Endothelial cell of umbilical vein (primary cell): Measurements from ENCODE around the gene MYO1B. TPM values are rescaled to one million over a fixed set of nuclear protein-coding genes. Genes with fewer than 3 reads are reported as not detected.

Experiments used
- BruUV-seq: library from RNA; stranded (reverse); fragments of 400-500 nt; replicated peaks from 2 replicates; lab custom pipeline; 2021; lab: Mats Ljungman, UMichigan
- CTCF ChIA-PET: fragments of 300-600, 350-600 bp; sonication (Branson Sonifier 250); formaldehyde crosslinking; loops from one replicate; lab custom pipeline; 2021; ENCODE audit warnings: antibody characterized with exemption, inconsistent platforms; lab: Charles Lee
- POLR2A ChIA-PET: fragments of 300-600, 350-600 bp; sonication (Branson Sonifier 250); formaldehyde crosslinking; loops from one replicate; lab custom pipeline; 2021; ENCODE audit warnings: antibody characterized with exemption, inconsistent platforms; lab: Charles Lee
- DNase-seq: peaks from one replicate; pipeline ENCODE4 v3.0.0-alpha.2; 2011; ENCODE audit warnings: low read depth, low spot score
- FAIRE-seq: peaks from 2 replicates; lab custom pipeline; 2011; peaks lifted over from hg19 to GRCh38; lab: Jason Lieb, UNC
- H2AFZ ChIP-seq: 2 replicates; pipeline ENCODE4 v1.6.0; 2012; ENCODE audit warnings: low read depth, low read length, control low read depth, inconsistent platforms
- H3K27ac ChIP-seq: 2 replicates; pipeline ENCODE4 v1.5.1; 2011; ENCODE audit warnings: low read depth, mild to moderate bottlenecking, control low read depth, low read length, moderate library complexity; ENCODE audit not compliant: insufficient read depth
- H3K27me3 ChIP-seq, 2 experiments: 2 replicates each; pipeline versions ENCODE4 v1.6.0 to v1.6.1; 2011; ENCODE audit warnings: low read length in 2 of 2, mixed read lengths in 1 of 2; ENCODE audit not compliant: control insufficient read depth in 2 of 2, insufficient read depth in 2 of 2
- H3K36me3 ChIP-seq, 2 experiments: 2 replicates in 1 of 2; 3 replicates in 1 of 2; pipeline ENCODE4 v1.5.1; 2011; ENCODE audit warnings: low read length in 2 of 2, mild to moderate bottlenecking in 1 of 2, moderate library complexity in 1 of 2; ENCODE audit not compliant: control insufficient read depth in 2 of 2, insufficient read depth in 2 of 2; ENCODE audit errors: extremely low read depth in 1 of 2
- H3K4me1 ChIP-seq: 3 replicates; pipeline ENCODE4 v1.5.1; 2011; ENCODE audit warnings: mild to moderate bottlenecking, low read length; ENCODE audit not compliant: control insufficient read depth, insufficient read depth; ENCODE audit errors: extremely low read depth
- H3K4me2 ChIP-seq: 2 replicates; pipeline ENCODE4 v1.6.1; 2011; ENCODE audit warnings: low read length, control low read depth, mixed read lengths; ENCODE audit not compliant: insufficient read depth
- H3K4me3 ChIP-seq, 3 experiments: fragments of 200-600 bp in 1 of 3; sonication (generic), shearing (Covaris generic) in 1 of 3; replicated peaks in 1 of 3; 2 replicates each; pipeline ENCODE4 v1.5.1; 2011 to 2016; ENCODE audit warnings: control low read depth in 3 of 3, low read length in 3 of 3, mild to moderate bottlenecking in 2 of 3, inconsistent platforms in 1 of 3, low read depth in 1 of 3, moderate library complexity in 1 of 3; ENCODE audit not compliant: insufficient read depth in 1 of 3
- H3K79me2 ChIP-seq: 2 replicates; pipeline ENCODE4 v1.6.0; 2012; ENCODE audit warnings: low read length, inconsistent platforms; ENCODE audit not compliant: control insufficient read depth, insufficient read depth
- H3K9ac ChIP-seq: replicated peaks from 2 replicates; pipeline ENCODE3; 2011; ENCODE audit warnings: low read length, control low read depth; ENCODE audit not compliant: insufficient read depth; ENCODE audit errors: extremely low read depth
- H3K9me1 ChIP-seq: replicated peaks from 3 replicates; pipeline ENCODE4 v1.6.0; 2011; ENCODE audit warnings: mild to moderate bottlenecking, low read length; ENCODE audit not compliant: control insufficient read depth, insufficient read depth; ENCODE audit errors: extremely low read depth
- H3K9me3 ChIP-seq: replicated peaks from 2 replicates; pipeline ENCODE4 v1.5.1; 2012; ENCODE audit warnings: low read length, inconsistent platforms; ENCODE audit not compliant: control insufficient read depth, insufficient read depth
- H4K20me1 ChIP-seq: replicated peaks from 2 replicates; pipeline ENCODE3; 2011; ENCODE audit warnings: mild to moderate bottlenecking, low read length; ENCODE audit not compliant: control insufficient read depth, insufficient read depth; ENCODE audit errors: extremely low read depth
- CTCF ChIP-seq, 2 donors: IDR thresholded peaks; 1 replicate in 1 of 2; 2 replicates in 1 of 2; pipeline ENCODE4 v1.5.1; 2011; ENCODE audit warnings: low read length in 2 of 2, mild to moderate bottlenecking in 2 of 2, moderate library complexity in 2 of 2, control low read depth in 1 of 2, inconsistent platforms in 1 of 2, low read depth in 1 of 2; ENCODE audit not compliant: insufficient read depth in 1 of 2; ENCODE audit errors: extremely low read depth in 1 of 2
- EZH2 ChIP-seq: IDR thresholded peaks from 2 replicates; pipeline ENCODE4 v1.6.1; 2012; ENCODE audit warnings: borderline replicate concordance, low read depth, mild to moderate bottlenecking, moderate library complexity, low read length, inconsistent platforms; ENCODE audit not compliant: severe bottlenecking
- FOS ChIP-seq: IDR thresholded peaks from 2 replicates; pipeline ENCODE4 v1.6.1; 2011; ENCODE audit warnings: mild to moderate bottlenecking, low read length, moderate library complexity, borderline replicate concordance; ENCODE audit not compliant: insufficient read depth
- GATA2 ChIP-seq: IDR thresholded peaks from 2 replicates; pipeline ENCODE4 v1.7.0; 2011; ENCODE audit warnings: low read depth, mild to moderate bottlenecking, moderate library complexity, mixed read lengths, low read length; ENCODE audit not compliant: insufficient read length, insufficient read depth
- JUN ChIP-seq: IDR thresholded peaks from 2 replicates; pipeline ENCODE4 v1.6.1; 2011; ENCODE audit warnings: borderline replicate concordance, low read depth; ENCODE audit not compliant: insufficient read length, insufficient read depth
- MYC ChIP-seq: IDR thresholded peaks from one replicate; pipeline ENCODE4 v1.6.1; 2011; ENCODE audit warnings: mild to moderate bottlenecking, low read depth, low read length
- POLR2A ChIP-seq: IDR thresholded peaks from 2 replicates; pipeline ENCODE4 v1.6.1; 2012; ENCODE audit warnings: low read depth, mild to moderate bottlenecking, control low read depth, low read length
- POLR2AphosphoS5 ChIP-seq: IDR thresholded peaks from 2 replicates; pipeline ENCODE4 v1.6.1; 2012; ENCODE audit warnings: low read depth, mild to moderate bottlenecking, control low read depth, low read length, moderate library complexity; ENCODE audit not compliant: insufficient read depth
- dilution Hi-C: fragments of 300-500 bp; cut with MboI; formaldehyde crosslinking; loops from one replicate; pipeline ENCODE4 v1.15.0; 2019; ENCODE audit warnings: low sequenced_read_pairs; ENCODE audit not compliant: extremely low pct_ligation_motif_present
- intact Hi-C: fragments of 100-400 bp; cut with micrococcal nuclease; formaldehyde crosslinking; loops from one replicate; pipeline ENCODE4 v1.10.0; 2022
- polyA plus RNA-seq, 4 experiments: library from polyadenylated mRNA; depleted of rRNA in 3 of 4; stranded (reverse) in 3 of 4; unstranded in 1 of 4; fragments of >200 nt; gene quantifications; 2 replicates each; pipeline versions ENCODE4 v1.2.1 to v1.2.3, GENCODE V29; 2011 to 2012; ENCODE audit warnings: missing spikeins in 1 of 4
- total RNA-seq: library from RNA; stranded (reverse); gene quantifications from 2 replicates; pipeline ENCODE4 v1.2.3, GENCODE V29; 2021
- TF ChIP-seq, protein P1 (sequence below): IDR thresholded peaks from 2 replicates; pipeline ENCODE4 v1.6.1; 2011; ENCODE audit not compliant: insufficient read depth, insufficient read length

MYO1B gene
- total and polyA plus RNA-seq, 2 donors (not counting 3 experiments of a cell fraction or from before 2014, with no cell fraction given), result 8.7 to 51.1 TPM

GRCh38 chr2:191215230-191215629 lies 30.0 kb upstream of the MYO1B start:
- Histone ChIP-seq H3K4me1 (no peaks in the 10 kb centered on the region), H3K27ac (no peak overlapping the region), H3K4me2 (no peak overlapping the region), H3K27me3 (peaks cover 0 to 2% of the 10 kb centered on the region in 2 experiments), H3K36me3 (no peaks in the 10 kb centered on the region), H2AFZ (no peak overlapping the region), H3K9ac (no peak overlapping the region), H3K9me3 (no peaks in the 10 kb centered on the region), H4K20me1 (no peaks in the 10 kb centered on the region), H3K4me3 (no peak overlapping the region), H3K9me1 (no peaks in the 10 kb centered on the region), H3K79me2 (no peaks in the 10 kb centered on the region)
- intact Hi-C loops, result loop anchor here (5.0 kb wide), 2 partner anchors 152 to 163 kb away; no protein-coding TSS in a partner anchor
- TF ChIP-seq EZH2, result no peak
- ChIA-PET CTCF (interaction anchor here (0.6 to 7.3 kb wide), 6 partner anchors 16 to 439 kb away, joined by 3 to 149 read pairs (median 4); no protein-coding TSS in a partner anchor), POLR2A (no interaction called here)
- FAIRE-seq (no peak), DNase-seq (no peak)
- dilution Hi-C loops, result no loop called here
- BruUV-seq, result no TSS peak

GRCh38 chr2:191215666-191216065 lies 29.5 kb upstream of the MYO1B start:
- Histone ChIP-seq H4K20me1 (no peaks in the 10 kb centered on the region), H2AFZ (no peak overlapping the region), H3K9ac (no peak overlapping the region), H3K27ac (no peak overlapping the region), H3K79me2 (no peaks in the 10 kb centered on the region), H3K4me3 (no peak overlapping the region), H3K4me1 (no peaks in the 10 kb centered on the region), H3K9me3 (no peaks in the 10 kb centered on the region), H3K9me1 (no peaks in the 10 kb centered on the region), H3K4me2 (no peak overlapping the region), H3K27me3 (peaks cover 0 to 2% of the 10 kb centered on the region in 2 experiments), H3K36me3 (no peaks in the 10 kb centered on the region)
- DNase-seq (no peak), FAIRE-seq (no peak)
- CTCF ChIA-PET, result interaction anchor here (0.6 to 7.3 kb wide), 5 partner anchors 15 to 439 kb away, joined by 3 to 149 read pairs (median 4); no protein-coding TSS in a partner anchor
- TF ChIP-seq POLR2A, result no peak
- no peak for TF ChIP-seq EZH2
- no peak for TF ChIP-seq FOS
- no peak for TF ChIP-seq CTCF (IDR thresholded peaks at IDR 0.05; ENCODE audit: extremely low read depth in 1 of 2, insufficient read depth in 1 of 2, low read depth in 1 of 2, low read length in 2 of 2)
- TF ChIP-seq JUN, result no peak
- TF ChIP-seq MYC, result no peak
- TF ChIP-seq, protein P1, sequence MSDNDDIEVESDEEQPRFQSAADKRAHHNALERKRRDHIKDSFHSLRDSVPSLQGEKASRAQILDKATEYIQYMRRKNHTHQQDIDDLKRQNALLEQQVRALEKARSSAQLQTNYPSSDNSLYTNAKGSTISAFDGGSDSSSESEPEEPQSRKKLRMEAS, result no peak
- no peak for TF ChIP-seq GATA2
- TF ChIP-seq POLR2AphosphoS5, result no peak
- POLR2A ChIA-PET, result no interaction called here
- intact Hi-C loops (loop anchor here (5.0 kb wide), 2 partner anchors 152 to 163 kb away; no protein-coding TSS in a partner anchor), dilution Hi-C loops (no loop called here)
- no TSS peak for BruUV-seq
